GM12878 (cell line): ENCODE measurements around the gene SLC10A2. TPM values are rescaled to one million over a fixed set of nuclear protein-coding genes. Genes with fewer than 3 reads are reported as not detected.
"Not testable (repeated sequence)": the region's sequence is repeated elsewhere in the genome, so short reads cannot be mapped to it uniquely, and the experiment has no call there.

Experiments used
- ATAC-seq: fragments of 200-7000 bp; cut with Tn5 transposase; 3 replicates; pipeline ENCODE4 v1.9.1; 2020; ENCODE audit warnings: mild to moderate bottlenecking, moderate library complexity
- BruUV-seq: library from RNA; stranded (reverse); fragments of 400-500 nt; replicated peaks from 2 replicates; lab custom pipeline; 2021; lab: Mats Ljungman, UMichigan
- CTCF ChIA-PET: fragments of 300-600 bp; sonication (Branson Sonifier 250); formaldehyde crosslinking; extraction: SDS; loops from one replicate; lab custom pipeline; 2021; ENCODE audit warnings: inconsistent platforms; lab: Yijun Ruan, JAX
- POLR2A ChIA-PET: fragments of 350-600 bp; formaldehyde crosslinking; extraction: SDS; loops from one replicate; lab custom pipeline; 2021; ENCODE audit warnings: inconsistent platforms; lab: Charles Lee
- RAD21 ChIA-PET: fragments of 300-600 bp; sonication (Branson Sonifier 250); formaldehyde crosslinking; loops from one replicate; lab custom pipeline; 2023; ENCODE audit warnings: antibody characterized with exemption; ENCODE audit not compliant: unreplicated experiment; lab: Charles Lee
- SMC1A ChIA-PET: fragments of 300-600 bp; sonication (Branson Sonifier 250); formaldehyde crosslinking; loops from one replicate; lab custom pipeline; 2023; ENCODE audit not compliant: unreplicated experiment, uncharacterized antibody; lab: Charles Lee
- DNase-seq: peaks from one replicate; pipeline ENCODE4 v3.0.0-alpha.2; 2011; ENCODE audit warnings: low read depth, low spot score
- FAIRE-seq: peaks from 3 replicates; lab custom pipeline; 2011; peaks lifted over from hg19 to GRCh38; lab: Jason Lieb, UNC
- H2AFZ ChIP-seq: 2 replicates; pipeline ENCODE4 v1.6.0; 2011; ENCODE audit warnings: low read depth, low read length, control low read depth; ENCODE audit not compliant: control insufficient read depth
- H3K27ac ChIP-seq: 2 replicates; pipeline ENCODE4 v1.5.1; 2011; ENCODE audit warnings: control low read depth; ENCODE audit not compliant: control insufficient read depth, insufficient read depth
- H3K27me3 ChIP-seq, 2 experiments: replicated peaks in 1 of 2; 2 replicates each; pipeline versions ENCODE4 v1.6.0 to v1.6.1; 2011; ENCODE audit warnings: low read length in 1 of 2; ENCODE audit not compliant: control insufficient read depth in 2 of 2, insufficient read depth in 2 of 2
- H3K36me3 ChIP-seq, 2 experiments: 2 replicates each; pipeline ENCODE4 v1.5.1; 2011; ENCODE audit warnings: low read length in 1 of 2; ENCODE audit not compliant: control insufficient read depth in 2 of 2, insufficient read depth in 2 of 2
- H3K4me1 ChIP-seq: 2 replicates; pipeline ENCODE4 v1.6.1; 2011; ENCODE audit warnings: mild to moderate bottlenecking, low read length, moderate library complexity, mixed read lengths; ENCODE audit not compliant: control insufficient read depth, insufficient read depth
- H3K4me2 ChIP-seq: 2 replicates; pipeline ENCODE4 v1.6.0; 2011; ENCODE audit warnings: control low read depth; ENCODE audit not compliant: control insufficient read depth, insufficient read depth
- H3K4me3 ChIP-seq: fragments of 200-600 bp; sonication (generic); 2 replicates; pipeline ENCODE4 v1.5.1; 2016
- H3K79me2 ChIP-seq: 2 replicates; pipeline ENCODE4 v1.6.0; 2011; ENCODE audit warnings: low read length; ENCODE audit not compliant: control insufficient read depth, insufficient read depth
- H3K9ac ChIP-seq: 2 replicates; pipeline ENCODE4 v1.8.0; 2011; ENCODE audit warnings: low read length, control low read depth, mixed read lengths; ENCODE audit not compliant: control insufficient read depth, insufficient read depth
- H3K9me3 ChIP-seq: replicated peaks from 3 replicates; pipeline ENCODE4 v1.5.1; 2011; ENCODE audit warnings: mild to moderate bottlenecking, low read length; ENCODE audit not compliant: control insufficient read depth, insufficient read depth
- H4K20me1 ChIP-seq: 2 replicates; pipeline ENCODE4 v1.6.0; 2011; ENCODE audit not compliant: control insufficient read depth, insufficient read depth
- BMI1 ChIP-seq: fragments of 450-650 bp; IDR thresholded peaks from 2 replicates; pipeline ENCODE4 v1.6.1; 2016; ENCODE audit warnings: mild to moderate bottlenecking, moderate library complexity, borderline replicate concordance
- HCFC1 ChIP-seq: fragments of 150-350 bp; IDR thresholded peaks from 2 replicates; pipeline ENCODE4 v1.6.1; 2014; ENCODE audit warnings: low read length
- YBX1 ChIP-seq: fragments of 450-650 bp; IDR thresholded peaks from 2 replicates; pipeline ENCODE4 v1.6.1; 2016; ENCODE audit warnings: antibody characterized with exemption
- ZBTB4 ChIP-seq: fragments of 450-650 bp; formaldehyde crosslinking; IDR thresholded peaks from 2 replicates; pipeline ENCODE4 v1.4.0; 2022; ENCODE audit warnings: mild to moderate bottlenecking, moderate library complexity
- WGBS: methylation state at CpG from one replicate; pipeline ENCODE4 v1.1.6; 2016; ENCODE audit warnings: low lambda C conversion rate; ENCODE audit not compliant: insufficient replicate concordance, insufficient coverage; ENCODE audit errors: missing lambda C conversion rate; 5-methylcytosine and 5-hydroxymethylcytosine counted together
- in situ Hi-C: fragments of 300-500 bp; cut with MboI; formaldehyde crosslinking; loops from 9 replicates; pipeline ENCODE4 v1.14.3; 2018; ENCODE audit warnings: mixed read lengths
- intact Hi-C: fragments of 100-400 bp; cut with micrococcal nuclease; formaldehyde crosslinking; loops from one replicate; pipeline ENCODE4 v1.14.2; 2022; ENCODE audit not compliant: unreplicated experiment
- polyA plus RNA-seq, 11 experiments: library from polyadenylated mRNA; depleted of rRNA in 4 of 11; unstranded in 6 of 11; stranded (reverse) in 5 of 11; fragments of >200 nt; fragmentation: Nextera tagmentation in 4 of 11; fragmentation: Illumina TruSeq in 1 of 11; extraction: Ambion mirVana in 4 of 11; extraction: Trizol in 1 of 11; gene quantifications; 1 replicate in 1 of 11; 2 replicates in 10 of 11; pipeline versions ENCODE4 v1.2.1 to v1.2.3, GENCODE V29; 2011 to 2016; ENCODE audit warnings: inconsistent platforms in 2 of 11, missing spikeins in 2 of 11, low read depth in 1 of 11
- total RNA-seq, 4 experiments: library from RNA; depleted of rRNA in 3 of 4; stranded (reverse); fragments of >200 nt in 3 of 4; fragmentation: Illumina TruSeq in 1 of 4; extraction: Trizol in 1 of 4; gene quantifications; 2 replicates each; pipeline versions ENCODE4 v1.2.1 to v1.2.3, GENCODE V29; 2013 to 2021

SLC10A2 gene
- total and polyA plus RNA-seq, 10 of the 15 experiments (the other 5 are each of a cell fraction or from before 2014, with no cell fraction given) = 0.01 to 0.04 (median 0.02) TPM; not detected in 7

GRCh38 chr13:103097366-103097928 is 31.2 kb upstream of the SLC10A2 start:
- 72% methylated on average over 7 of the region's 7 CpGs for WGBS
- no peaks in the 10 kb centered on the region for H3K4me1 ChIP-seq
- ChIA-PET RAD21 (no interaction called here), POLR2A (no interaction called here), SMC1A (interaction anchor here (1.0 kb wide), 1 partner anchor 9 kb away, joined by 3 read pairs; no protein-coding TSS in a partner anchor), CTCF (no interaction called here)
- TF ChIP-seq YBX1 (no peak), BMI1 (no peak), ZBTB4 (CRISPR knock-in tag) (no peak), HCFC1 (no peak)
- H2AFZ ChIP-seq = no peak overlapping the region
- no peaks in the 10 kb centered on the region for H3K36me3 ChIP-seq
- intact Hi-C loops (no loop called here), in situ Hi-C loops (no loop called here)
- peaks cover 8% of the 10 kb centered on the region; the same call in 2 of the 3 replicates for H3K9me3 ChIP-seq
- FAIRE-seq (no peak), ATAC-seq (no peak), DNase-seq (no peak)
- H3K4me3 ChIP-seq = no peak overlapping the region
- H3K27me3 ChIP-seq = no peaks in the 10 kb centered on the region
- no peak overlapping the region for H3K9ac ChIP-seq
- no peak overlapping the region for H3K4me2 ChIP-seq
- H3K79me2 ChIP-seq = no peaks in the 10 kb centered on the region
- no peak overlapping the region for H3K27ac ChIP-seq
- BruUV-seq = no TSS peak
- H4K20me1 ChIP-seq = no peaks in the 10 kb centered on the region

DNA sequence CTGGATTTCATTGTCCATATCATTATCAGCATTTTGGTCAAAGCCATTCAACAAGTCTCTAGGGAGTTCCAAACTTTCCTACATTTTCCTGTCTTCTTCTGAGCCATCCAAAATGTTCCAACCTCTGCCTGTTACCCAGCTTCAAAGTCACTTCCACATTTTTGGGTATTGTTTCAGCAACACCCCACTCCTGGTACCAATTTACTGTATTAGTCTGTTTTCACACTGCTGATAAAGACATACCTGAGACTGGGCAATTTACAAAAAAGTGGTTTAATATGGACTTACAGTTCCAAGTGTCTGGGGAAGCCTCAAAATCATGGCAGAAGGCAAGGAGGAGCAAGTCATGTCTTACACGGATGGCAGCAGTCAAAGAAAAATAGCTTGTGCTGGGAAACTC is 27.4 kb upstream of the SLC10A2 start:
- H3K4me1 ChIP-seq, H4K20me1 ChIP-seq, BruUV-seq, H3K4me3 ChIP-seq, DNase-seq, intact Hi-C loops, H3K36me3 ChIP-seq, H3K27me3 ChIP-seq, H2AFZ ChIP-seq, FAIRE-seq, RAD21 ChIA-PET, ATAC-seq, H3K79me2 ChIP-seq, POLR2A ChIA-PET, H3K27ac ChIP-seq, H3K4me2 ChIP-seq, H3K9ac ChIP-seq, in situ Hi-C loops: not testable (repeated sequence)
- CTCF ChIA-PET = interaction anchor here (0.9 to 1.0 kb wide), 2 partner anchors 13 to 67 kb away, joined by 3 read pairs; no protein-coding TSS in a partner anchor
- WGBS = 93% methylated on average over 1 of the region's 1 CpG
- SMC1A ChIA-PET = interaction anchor here (0.6 to 1.2 kb wide), 3 partner anchors 13 to 19 kb away, joined by 3 to 4 read pairs (median 3); no protein-coding TSS in a partner anchor
- peaks cover 18% of the 10 kb centered on the region; the same call in 2 of the 3 replicates for H3K9me3 ChIP-seq
